Measurements from ENCODE around the gene SELENOM. TPM values are rescaled to one million over a fixed set of nuclear protein-coding genes. Genes with fewer than 3 reads are reported as not detected.

Gene SELENOM
- total and polyA plus RNA-seq, 4 donors = 40.2 to 85.1 (median 46.5) TPM

DNA sequence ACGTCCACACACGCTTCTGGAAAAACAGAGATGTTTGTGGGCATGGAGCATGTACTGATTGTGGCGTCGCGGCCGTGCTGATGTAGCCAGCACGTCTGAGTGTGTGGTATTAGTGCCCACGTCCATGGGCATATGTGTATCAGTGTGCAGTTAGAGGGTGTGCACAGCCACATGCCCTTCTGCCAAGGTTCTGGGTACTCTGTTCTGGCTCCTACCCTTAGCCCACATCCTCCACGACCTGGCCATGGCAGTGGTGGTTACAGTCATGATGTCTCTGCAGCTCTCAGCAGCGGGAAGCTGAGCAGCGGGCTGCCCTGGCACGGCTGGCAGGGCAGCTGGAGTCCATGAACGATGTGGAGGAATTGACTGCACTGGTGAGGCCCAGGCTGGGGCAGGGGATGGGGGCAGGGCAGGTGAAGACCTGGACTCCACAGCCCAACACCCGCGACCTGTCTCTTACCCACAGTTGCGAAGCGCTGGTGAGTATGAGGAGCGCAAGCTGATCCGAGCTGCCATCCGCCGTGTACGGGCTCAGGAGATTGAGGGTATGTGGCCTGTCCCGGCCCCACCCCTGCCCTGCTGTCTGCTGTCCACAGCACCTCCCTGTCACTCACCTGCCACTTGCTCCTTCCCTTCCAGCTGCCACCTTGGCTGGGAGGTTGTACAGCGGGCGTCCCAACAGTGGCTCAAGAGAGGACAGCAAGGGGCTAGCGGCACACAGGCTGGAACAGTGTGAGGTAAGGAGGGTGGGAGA, 19.0 kb downstream of the SELENOM start:
- H3K27me3 ChIP-seq (ENCODE audit: control insufficient read depth, insufficient read depth, low read length) = no peaks in the 10 kb centered on the region
- peak overlapping the region; percentile 94 for H3K27ac ChIP-seq (ENCODE audit: low read depth, low read length)
- H3K4me3 ChIP-seq (ENCODE audit: low read depth, low read length) = peak overlapping the region; percentile 33
- no peaks in the 10 kb centered on the region for H3K9me3 ChIP-seq (ENCODE audit: control insufficient read depth, insufficient read depth, low read length)
- 94% methylated on average over 23 of the region's 26 CpGs for WGBS (ENCODE audit: insufficient coverage)
- DNase-seq (ENCODE audit: low read depth in 4 of 6, low spot score in 6 of 6) = peak in 1 of 6 donors; percentile 1
- peaks cover 67% of the 10 kb centered on the region for H3K36me3 ChIP-seq (ENCODE audit: control insufficient read depth, insufficient read depth, low read length)
- peaks cover 87% of the 10 kb centered on the region for H3K4me1 ChIP-seq (ENCODE audit: control insufficient read depth, insufficient read depth, low read length)

- peak overlapping the region; percentile 94 for H3K27ac ChIP-seq (ENCODE audit: low read depth, low read length)
- peaks cover 87% of the 10 kb centered on the region for H3K4me1 ChIP-seq (ENCODE audit: control insufficient read depth, insufficient read depth, low read length)
- WGBS (ENCODE audit: insufficient coverage) = 94% methylated on average over 21 of the region's 21 CpGs
- peak overlapping the region; percentile 33 for H3K4me3 ChIP-seq (ENCODE audit: low read depth, low read length)
- H3K27me3 ChIP-seq (ENCODE audit: control insufficient read depth, insufficient read depth, low read length) = no peaks in the 10 kb centered on the region
- DNase-seq (ENCODE audit: low read depth in 4 of 6, low spot score in 6 of 6) = no peak
- H3K9me3 ChIP-seq (ENCODE audit: control insufficient read depth, insufficient read depth, low read length) = no peaks in the 10 kb centered on the region
- peaks cover 60% of the 10 kb centered on the region for H3K36me3 ChIP-seq (ENCODE audit: control insufficient read depth, insufficient read depth, low read length)
Observed at GRCh38 chr22:31087744-31088215, 19.6 kb downstream of the SELENOM start.

DNA sequence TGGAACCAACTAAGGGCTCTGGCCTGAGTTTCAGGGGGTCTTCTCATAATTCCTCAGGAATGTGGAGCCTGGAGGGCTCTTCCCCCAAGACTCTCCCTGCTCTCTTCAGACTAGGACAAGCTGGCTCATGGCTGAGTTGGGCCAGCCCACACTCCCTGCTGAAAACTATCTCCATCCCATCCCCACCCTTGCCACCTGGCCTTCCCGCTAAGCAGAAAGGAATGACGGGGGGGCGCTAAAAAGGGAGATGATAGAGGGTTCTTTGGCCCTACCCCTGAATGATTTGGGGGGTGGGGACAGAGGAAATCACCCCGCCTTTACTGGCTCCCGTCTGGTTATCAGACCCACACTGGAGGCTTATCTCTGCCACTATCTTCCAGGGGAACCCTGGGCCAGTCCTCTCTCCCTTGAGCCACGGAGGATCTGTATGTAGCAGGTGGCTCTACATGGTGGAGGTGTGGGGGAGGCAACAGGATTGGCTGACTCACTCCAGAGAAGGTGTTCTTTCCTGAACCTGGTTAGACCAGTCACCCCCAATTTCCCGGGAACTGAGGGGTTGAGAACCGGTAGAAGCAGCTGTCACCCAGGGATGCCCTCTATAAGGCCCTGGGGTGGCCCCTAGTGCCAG, 20.6 kb downstream of the SELENOM start:
- no peaks in the 10 kb centered on the region for H3K9me3 ChIP-seq (ENCODE audit: control insufficient read depth, insufficient read depth, low read length)
- peaks cover 51% of the 10 kb centered on the region for H3K36me3 ChIP-seq (ENCODE audit: control insufficient read depth, insufficient read depth, low read length)
- DNase-seq (ENCODE audit: low read depth in 4 of 6, low spot score in 6 of 6) = no peak
- H3K4me1 ChIP-seq (ENCODE audit: control insufficient read depth, insufficient read depth, low read length) = peaks cover 87% of the 10 kb centered on the region
- H3K4me3 ChIP-seq (ENCODE audit: low read depth, low read length) = no peak overlapping the region
- H3K27ac ChIP-seq (ENCODE audit: low read depth, low read length) = peak overlapping the region; percentile 94
- H3K27me3 ChIP-seq (ENCODE audit: control insufficient read depth, insufficient read depth, low read length) = no peaks in the 10 kb centered on the region
- 96% methylated on average over 2 of the region's 8 CpGs for WGBS (ENCODE audit: insufficient coverage)

GRCh38 chr22:31085928-31086327, 21.4 kb downstream of the SELENOM start:
- DNase-seq (ENCODE audit: low read depth in 4 of 6, low spot score in 6 of 6) = no peak
- peaks cover 42% of the 10 kb centered on the region for H3K36me3 ChIP-seq (ENCODE audit: control insufficient read depth, insufficient read depth, low read length)
- H3K4me1 ChIP-seq (ENCODE audit: control insufficient read depth, insufficient read depth, low read length) = peaks cover 87% of the 10 kb centered on the region
- peak overlapping the region; percentile 79 for H3K4me3 ChIP-seq (ENCODE audit: low read depth, low read length)
- no peaks in the 10 kb centered on the region for H3K27me3 ChIP-seq (ENCODE audit: control insufficient read depth, insufficient read depth, low read length)
- H3K9me3 ChIP-seq (ENCODE audit: control insufficient read depth, insufficient read depth, low read length) = no peaks in the 10 kb centered on the region
- H3K27ac ChIP-seq (ENCODE audit: low read depth, low read length) = peak overlapping the region; percentile 94
- WGBS (ENCODE audit: insufficient coverage) = 64% methylated on average over 3 of the region's 3 CpGs

GRCh38 chr22:31085493-31085824, 21.9 kb downstream of the SELENOM start:
- peak in 2 of 6 donors; percentile 34 to 69 for DNase-seq (ENCODE audit: low read depth in 4 of 6, low spot score in 6 of 6)
- WGBS (ENCODE audit: insufficient coverage) = 1% methylated on average over 9 of the region's 13 CpGs
- no peaks in the 10 kb centered on the region for H3K27me3 ChIP-seq (ENCODE audit: control insufficient read depth, insufficient read depth, low read length)
- H3K27ac ChIP-seq (ENCODE audit: low read depth, low read length) = peak overlapping the region; percentile 94
- peaks cover 89% of the 10 kb centered on the region for H3K4me1 ChIP-seq (ENCODE audit: control insufficient read depth, insufficient read depth, low read length)
- no peaks in the 10 kb centered on the region for H3K9me3 ChIP-seq (ENCODE audit: control insufficient read depth, insufficient read depth, low read length)
- peaks cover 37% of the 10 kb centered on the region for H3K36me3 ChIP-seq (ENCODE audit: control insufficient read depth, insufficient read depth, low read length)
- H3K4me3 ChIP-seq (ENCODE audit: low read depth, low read length) = peak overlapping the region; percentile 79

GRCh38 chr22:31084811-31085492, 22.4 kb downstream of the SELENOM start:
- peak overlapping the region; percentile 94 for H3K27ac ChIP-seq (ENCODE audit: low read depth, low read length)
- H3K36me3 ChIP-seq (ENCODE audit: control insufficient read depth, insufficient read depth, low read length) = peaks cover 32% of the 10 kb centered on the region
- H3K4me3 ChIP-seq (ENCODE audit: low read depth, low read length) = peak overlapping the region; percentile 79
- under 1% methylated on average over 69 of the region's 69 CpGs for WGBS (ENCODE audit: insufficient coverage)
- peaks cover 90% of the 10 kb centered on the region for H3K4me1 ChIP-seq (ENCODE audit: control insufficient read depth, insufficient read depth, low read length)
- H3K9me3 ChIP-seq (ENCODE audit: control insufficient read depth, insufficient read depth, low read length) = no peaks in the 10 kb centered on the region
- DNase-seq (ENCODE audit: low read depth in 4 of 6, low spot score in 6 of 6) = peak in 2 of 6 donors; percentile 79 to 89
- no peaks in the 10 kb centered on the region for H3K27me3 ChIP-seq (ENCODE audit: control insufficient read depth, insufficient read depth, low read length)

DNA sequence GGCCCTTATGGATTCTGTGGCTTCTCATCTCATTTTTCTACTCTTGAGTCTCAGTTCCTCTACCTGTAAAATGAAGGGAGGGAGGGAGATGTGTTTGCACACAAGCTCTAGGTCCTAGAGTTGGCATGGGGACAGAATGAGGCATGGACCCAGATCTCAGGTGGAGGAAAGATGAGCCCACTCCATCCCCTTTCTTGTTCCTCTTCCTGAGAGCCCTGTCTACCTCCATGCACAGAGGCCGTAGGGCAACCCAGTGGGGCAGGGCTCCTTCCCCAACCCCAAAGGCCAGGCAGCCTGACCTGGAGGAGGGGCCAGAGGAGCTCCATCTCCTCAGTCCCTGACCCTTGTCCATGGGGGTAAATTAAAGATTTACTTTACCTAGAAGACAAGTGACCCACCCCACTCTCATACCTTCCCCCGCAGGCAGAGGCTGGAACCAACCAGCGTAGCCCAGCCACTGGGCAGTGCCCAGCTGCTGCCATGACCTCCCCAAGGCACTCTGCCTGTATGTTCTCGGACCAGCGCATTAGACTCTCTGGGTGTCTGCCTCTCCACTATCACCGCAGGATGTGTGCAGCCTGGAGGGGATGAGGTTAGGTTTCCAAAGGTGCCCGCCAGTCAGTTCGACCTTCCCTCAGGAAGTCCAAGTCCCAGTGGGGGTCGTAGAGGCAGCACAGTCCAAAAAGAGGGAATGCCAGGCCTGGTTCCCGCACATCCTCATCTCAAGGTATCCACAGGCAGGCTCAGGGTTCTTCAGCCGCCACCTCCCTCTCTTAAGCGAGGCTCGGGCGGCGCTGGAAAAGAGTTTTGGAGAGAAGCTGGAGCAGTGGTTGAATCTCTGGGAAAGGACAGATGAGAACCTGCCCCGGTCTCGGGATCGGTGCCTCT, 23.2 kb downstream of the SELENOM start:
- Histone ChIP-seq H3K4me3 (ENCODE audit: low read depth, low read length) (peak overlapping the region; percentile 79), H3K27ac (ENCODE audit: low read depth, low read length) (peak overlapping the region; percentile 85), H3K36me3 (ENCODE audit: control insufficient read depth, insufficient read depth, low read length) (peaks cover 24% of the 10 kb centered on the region), H3K9me3 (ENCODE audit: control insufficient read depth, insufficient read depth, low read length) (no peaks in the 10 kb centered on the region), H3K27me3 (ENCODE audit: control insufficient read depth, insufficient read depth, low read length) (no peaks in the 10 kb centered on the region), H3K4me1 (ENCODE audit: control insufficient read depth, insufficient read depth, low read length) (peaks cover 83% of the 10 kb centered on the region)
- WGBS (ENCODE audit: insufficient coverage) = 25% methylated on average over 10 of the region's 18 CpGs
- no peak for DNase-seq (ENCODE audit: low read depth in 4 of 6, low spot score in 6 of 6)

GRCh38 chr22:31083377-31083768, 24.0 kb downstream of the SELENOM start:
- Histone ChIP-seq H3K4me1 (ENCODE audit: control insufficient read depth, insufficient read depth, low read length) (peaks cover 75% of the 10 kb centered on the region), H3K9me3 (ENCODE audit: control insufficient read depth, insufficient read depth, low read length) (no peaks in the 10 kb centered on the region), H3K27me3 (ENCODE audit: control insufficient read depth, insufficient read depth, low read length) (no peaks in the 10 kb centered on the region), H3K36me3 (ENCODE audit: control insufficient read depth, insufficient read depth, low read length) (peaks cover 16% of the 10 kb centered on the region), H3K4me3 (ENCODE audit: low read depth, low read length) (peak overlapping the region; percentile 79), H3K27ac (ENCODE audit: low read depth, low read length) (peak overlapping the region; percentile 79)
- 86% methylated on average over 1 of the region's 3 CpGs for WGBS (ENCODE audit: insufficient coverage)
- no peak for DNase-seq (ENCODE audit: low read depth in 4 of 6, low spot score in 6 of 6)
